ENCODE results near the gene PLPPR2. TPM values are rescaled to one million over a fixed set of nuclear protein-coding genes. Genes with fewer than 3 reads are reported as not detected.

Gene PLPPR2
- total and polyA plus RNA-seq, 2 experiments from 2014 or later: 25.9 to 41.7 TPM

DNA sequence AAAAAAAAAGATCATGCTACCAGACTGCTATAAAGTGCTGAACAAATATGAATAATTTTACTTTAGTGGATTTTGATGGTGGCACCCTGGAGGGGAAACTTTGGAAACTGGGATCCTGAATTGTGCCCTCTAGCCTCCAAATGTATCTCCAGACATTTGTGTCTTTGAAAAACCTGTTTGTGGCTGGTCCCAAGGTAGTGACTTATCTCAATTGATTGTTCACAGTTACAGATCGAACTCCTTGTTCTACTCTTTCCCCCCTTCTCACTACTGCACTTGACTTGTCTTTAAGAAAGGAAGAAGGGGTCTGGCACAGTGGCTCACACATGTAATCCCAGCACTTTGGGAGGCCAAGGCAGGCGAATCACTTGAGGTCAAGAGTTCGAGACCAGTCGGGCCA lies 53.4 kb downstream of the PLPPR2 start:
- TF ChIP-seq CTCF (IDR thresholded peaks at IDR 0.05; ENCODE audit: poor library complexity) (no peak), EZH2phosphoT487 (IDR thresholded peaks at IDR 0.05; ENCODE audit: low read depth, severe bottlenecking, unreplicated experiment) (no peak), EZH2 (IDR thresholded peaks at IDR 0.05; ENCODE audit: borderline replicate concordance) (no peak)
- WGBS (ENCODE audit: low lambda C conversion rate, missing lambda C conversion rate): 96% methylated on average over 4 of the region's 4 CpGs

DNA sequence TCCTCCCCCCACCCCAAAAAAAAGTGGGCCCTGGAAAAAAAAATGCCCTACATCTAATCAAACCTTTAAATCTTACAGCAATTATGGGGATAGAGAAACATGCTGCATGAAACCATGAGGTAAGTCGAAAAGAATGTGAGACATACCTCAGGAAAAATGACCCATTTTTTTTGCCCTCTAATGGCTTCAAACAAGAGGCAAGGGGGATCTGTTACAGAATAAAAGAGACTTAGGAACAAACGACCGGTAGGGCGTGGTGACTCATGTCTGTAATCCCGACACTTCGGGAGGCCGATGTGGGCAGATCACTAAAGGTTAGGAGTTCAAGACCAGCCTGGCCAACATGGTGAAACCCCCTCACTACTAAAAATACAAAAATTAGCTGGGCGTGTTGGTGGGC lies 55.5 kb downstream of the PLPPR2 start:
- Histone ChIP-seq H3K27me3 (no peaks in the 10 kb centered on the region), H3K4me3 (no peak overlapping the region), H3K36me3 (replicated peaks; ENCODE audit: insufficient read depth, low read depth) (no peaks in the 10 kb centered on the region), H4K20me1 (ENCODE audit: insufficient read depth, poor library complexity, severe bottlenecking) (no peaks in the 10 kb centered on the region), H2AFZ (no peak overlapping the region), H3K79me2 (no peaks in the 10 kb centered on the region), H3K27ac (no peak overlapping the region), H3K9me3 (ENCODE audit: low read depth) (no peaks in the 10 kb centered on the region), H3K4me1 (ENCODE audit: insufficient read depth) (no peaks in the 10 kb centered on the region), H3K4me2 (no peak overlapping the region), H3K9me2 (replicated peaks; ENCODE audit: insufficient read depth) (no peaks in the 10 kb centered on the region)
- no peak for DNase-seq (ENCODE audit: low spot score)
- TF ChIP-seq CTCF (IDR thresholded peaks at IDR 0.05; ENCODE audit: poor library complexity) (no peak), EZH2 (IDR thresholded peaks at IDR 0.05; ENCODE audit: borderline replicate concordance) (no peak), EZH2phosphoT487 (IDR thresholded peaks at IDR 0.05; ENCODE audit: low read depth, severe bottlenecking, unreplicated experiment) (no peak)
- WGBS (ENCODE audit: low lambda C conversion rate, missing lambda C conversion rate): 57% methylated on average over 8 of the region's 8 CpGs

More for the DNA sequence above, 53.4 kb downstream of the PLPPR2 start:
- H3K79me2 ChIP-seq: no peaks in the 10 kb centered on the region
- DNase-seq (ENCODE audit: low spot score): no peak
- no peaks in the 10 kb centered on the region for H3K9me2 ChIP-seq (replicated peaks; ENCODE audit: insufficient read depth)
- no peak overlapping the region for H2AFZ ChIP-seq
- H3K4me2 ChIP-seq: no peak overlapping the region
- no peaks in the 10 kb centered on the region for H4K20me1 ChIP-seq (ENCODE audit: insufficient read depth, poor library complexity, severe bottlenecking)
- H3K4me1 ChIP-seq (ENCODE audit: insufficient read depth): no peaks in the 10 kb centered on the region
- no peak overlapping the region for H3K4me3 ChIP-seq
- no peaks in the 10 kb centered on the region for H3K9me3 ChIP-seq (ENCODE audit: low read depth)
- H3K27me3 ChIP-seq: no peaks in the 10 kb centered on the region
- no peaks in the 10 kb centered on the region for H3K36me3 ChIP-seq (replicated peaks; ENCODE audit: insufficient read depth, low read depth)
- no peak overlapping the region for H3K27ac ChIP-seq

GRCh38 chr19:11414544-11414943 lies 59.3 kb downstream of the PLPPR2 start:
- Histone ChIP-seq H3K27ac (no peak overlapping the region), H3K9me2 (replicated peaks; ENCODE audit: insufficient read depth) (no peaks in the 10 kb centered on the region), H4K20me1 (ENCODE audit: insufficient read depth, poor library complexity, severe bottlenecking) (no peaks in the 10 kb centered on the region), H3K4me1 (ENCODE audit: insufficient read depth) (no peaks in the 10 kb centered on the region), H3K4me3 (no peak overlapping the region), H3K79me2 (peaks cover 6% of the 10 kb centered on the region), H3K36me3 (replicated peaks; ENCODE audit: insufficient read depth, low read depth) (no peaks in the 10 kb centered on the region), H3K4me2 (no peak overlapping the region), H2AFZ (no peak overlapping the region), H3K9me3 (ENCODE audit: low read depth) (no peaks in the 10 kb centered on the region), H3K27me3 (no peaks in the 10 kb centered on the region)
- TF ChIP-seq EZH2phosphoT487 (IDR thresholded peaks at IDR 0.05; ENCODE audit: low read depth, severe bottlenecking, unreplicated experiment) (no peak), CTCF (IDR thresholded peaks at IDR 0.05; ENCODE audit: poor library complexity) (no peak), EZH2 (IDR thresholded peaks at IDR 0.05; ENCODE audit: borderline replicate concordance) (no peak)
- WGBS (ENCODE audit: low lambda C conversion rate, missing lambda C conversion rate): 78% methylated on average over 2 of the region's 2 CpGs
- no peak for DNase-seq (ENCODE audit: low spot score)

Small RNA genes within 50 kb of the gene (small RNA-seq; reads per million reads assigned to genes)
- gene RF00019: not detected

Other genes with a start within 250 kb of the PLPPR2 start
- 9.0 and 11.5 TPM in 2 replicates for gene SPC24, start 199.7 kb upstream of the PLPPR2 start, total RNA-seq
- 5.2 and 8.8 TPM in 2 replicates for gene SPC24, start 199.7 kb upstream of the PLPPR2 start, polyA plus RNA-seq
- 58.3 and 60.3 TPM in 2 replicates for gene KANK2, start 157.9 kb upstream of the PLPPR2 start, total RNA-seq
- 35.2 and 39.6 TPM in 2 replicates for gene KANK2, start 157.9 kb upstream of the PLPPR2 start, polyA plus RNA-seq
- gene ANGPTL8, start 115.8 kb upstream of the PLPPR2 start, total RNA-seq: 24.9 and 25.5 TPM in 2 replicates
- gene ANGPTL8, start 115.8 kb upstream of the PLPPR2 start, polyA plus RNA-seq: 14.4 and 20.8 TPM in 2 replicates
- 12.6 and 17.4 TPM in 2 replicates for gene DOCK6, start 92.9 kb upstream of the PLPPR2 start, total RNA-seq
- 36.8 and 43.7 TPM in 2 replicates for gene DOCK6, start 92.9 kb upstream of the PLPPR2 start, polyA plus RNA-seq
- not detected in 2 replicates for gene TSPAN16, start 59.3 kb upstream of the PLPPR2 start, total RNA-seq
- not detected in 2 replicates for gene TSPAN16, start 59.3 kb upstream of the PLPPR2 start, polyA plus RNA-seq
- 63.7 and 71.6 TPM in 2 replicates for gene RAB3D, start 15.8 kb upstream of the PLPPR2 start, total RNA-seq
- gene RAB3D, start 15.8 kb upstream of the PLPPR2 start, polyA plus RNA-seq: 27.3 and 32.6 TPM in 2 replicates
- 188 TPM in 2 replicates for gene TMEM205, start 9.2 kb upstream of the PLPPR2 start, total RNA-seq
- 199 and 212 TPM in 2 replicates for gene TMEM205, start 9.2 kb upstream of the PLPPR2 start, polyA plus RNA-seq
- gene CCDC159, start 8.9 kb upstream of the PLPPR2 start, total RNA-seq: 10.1 and 14.6 TPM in 2 replicates
- 27.1 and 46.3 TPM in 2 replicates for gene CCDC159, start 8.9 kb upstream of the PLPPR2 start, polyA plus RNA-seq
- gene SWSAP1, start 19.2 kb downstream of the PLPPR2 start, total RNA-seq: 2.2 and 3.1 TPM in 2 replicates
- gene SWSAP1, start 19.2 kb downstream of the PLPPR2 start, polyA plus RNA-seq: 4.0 and 4.9 TPM in 2 replicates
- gene EPOR, start 28.9 kb downstream of the PLPPR2 start, total RNA-seq: 16.6 and 20.9 TPM in 2 replicates
- gene EPOR, start 28.9 kb downstream of the PLPPR2 start, polyA plus RNA-seq: 34.2 and 46.8 TPM in 2 replicates
- 20.6 and 27.6 TPM in 2 replicates for gene RGL3, start 63.9 kb downstream of the PLPPR2 start, total RNA-seq
- gene RGL3, start 63.9 kb downstream of the PLPPR2 start, polyA plus RNA-seq: 55.6 and 94.8 TPM in 2 replicates
- gene ODAD3, start 79.7 kb downstream of the PLPPR2 start, total RNA-seq: 0.08 and 1.3 TPM in 2 replicates
- gene ODAD3, start 79.7 kb downstream of the PLPPR2 start, polyA plus RNA-seq: 1.4 and 1.9 TPM in 2 replicates
- 60.0 and 85.1 TPM in 2 replicates for gene PRKCSH, start 80.2 kb downstream of the PLPPR2 start, total RNA-seq
- gene PRKCSH, start 80.2 kb downstream of the PLPPR2 start, polyA plus RNA-seq: 245 and 251 TPM in 2 replicates
- gene ELAVL3, start 125.6 kb downstream of the PLPPR2 start, total RNA-seq: 0.30 TPM in 1 of 2 replicates, not detected in the other
- 0.11 and 0.18 TPM in 2 replicates for gene ELAVL3, start 125.6 kb downstream of the PLPPR2 start, polyA plus RNA-seq
- gene ZNF653, start 150.4 kb downstream of the PLPPR2 start, total RNA-seq: 8.4 and 9.5 TPM in 2 replicates
- 9.6 and 10.2 TPM in 2 replicates for gene ZNF653, start 150.4 kb downstream of the PLPPR2 start, polyA plus RNA-seq
- 32.5 and 36.3 TPM in 2 replicates for gene ECSIT, start 173.7 kb downstream of the PLPPR2 start, total RNA-seq
- 23.2 and 26.3 TPM in 2 replicates for gene ECSIT, start 173.7 kb downstream of the PLPPR2 start, polyA plus RNA-seq
- 12.1 and 20.1 TPM in 2 replicates for gene CNN1, start 183.4 kb downstream of the PLPPR2 start, total RNA-seq
- gene CNN1, start 183.4 kb downstream of the PLPPR2 start, polyA plus RNA-seq: 12.6 and 12.9 TPM in 2 replicates
- 28.1 and 30.3 TPM in 2 replicates for gene ELOF1, start 203.8 kb downstream of the PLPPR2 start, total RNA-seq
- 72.6 and 81.1 TPM in 2 replicates for gene ELOF1, start 203.8 kb downstream of the PLPPR2 start, polyA plus RNA-seq
- gene ACP5, start 222.2 kb downstream of the PLPPR2 start, total RNA-seq: 16.6 and 18.1 TPM in 2 replicates
- gene ACP5, start 222.2 kb downstream of the PLPPR2 start, polyA plus RNA-seq: 6.5 and 7.2 TPM in 2 replicates
- gene ZNF627, start 242.1 kb downstream of the PLPPR2 start, total RNA-seq: 20.7 and 21.2 TPM in 2 replicates
- gene ZNF627, start 242.1 kb downstream of the PLPPR2 start, polyA plus RNA-seq: 7.8 and 12.5 TPM in 2 replicates

Measured in hepatocyte (in vitro differentiated cells).